MM.1S (cell line): ENCODE results near the gene WFDC1.

Experiments used
- DNase-seq: peaks from one replicate; pipeline ENCODE4 v3.0.0-alpha.2; 2015
- H2AFZ ChIP-seq: fragments of 300-600 bp; sonication (generic); 2 replicates; pipeline ENCODE4 v1.6.0; 2016; ENCODE audit warnings: antibody characterized with exemption, low read length
- H3F3A ChIP-seq: fragments of 300-600 bp; sonication (generic); 2 replicates; pipeline ENCODE4 v1.6.1; 2016; ENCODE audit warnings: mild to moderate bottlenecking, antibody characterized with exemption, low read length, moderate library complexity, mixed read lengths; ENCODE audit not compliant: insufficient read depth
- H3K27ac ChIP-seq: fragments of 300-600 bp; sonication (generic); 2 replicates; pipeline ENCODE4 v1.5.1; 2016; ENCODE audit warnings: mild to moderate bottlenecking, low read length
- H3K27me3 ChIP-seq: fragments of 300-600 bp; sonication (generic); replicated peaks from 2 replicates; pipeline ENCODE4 v1.6.0; 2016; ENCODE audit warnings: low read length; ENCODE audit not compliant: insufficient read depth
- H3K36me3 ChIP-seq: fragments of 300-600 bp; sonication (generic); replicated peaks from 2 replicates; pipeline ENCODE4 v1.6.1; 2016; ENCODE audit warnings: mild to moderate bottlenecking, low read length, mixed read lengths; ENCODE audit not compliant: insufficient read depth
- H3K4me1 ChIP-seq: fragments of 300-600 bp; sonication (generic); 2 replicates; pipeline ENCODE4 v1.6.1; 2016; ENCODE audit warnings: low read length, mixed read lengths
- H3K4me2 ChIP-seq: fragments of 300-600 bp; sonication (generic); 2 replicates; pipeline ENCODE4 v1.6.0; 2016; ENCODE audit warnings: low read depth, low read length
- H3K4me3 ChIP-seq: fragments of 300-600 bp; sonication (generic); 2 replicates; pipeline ENCODE4 v1.5.1; 2016; ENCODE audit warnings: low read length, mixed read lengths
- H3K79me2 ChIP-seq: fragments of 300-600 bp; sonication (generic); 2 replicates; pipeline ENCODE4 v1.6.1; 2016; ENCODE audit warnings: mixed run types, low read length, mixed read lengths
- H3K9ac ChIP-seq: fragments of 300-600 bp; sonication (generic); 2 replicates; pipeline ENCODE4 v1.6.1; 2016; ENCODE audit warnings: low read length, mixed read lengths
- H3K9me2 ChIP-seq: fragments of 300-600 bp; sonication (generic); replicated peaks from 2 replicates; pipeline ENCODE4 v1.6.1; 2016; ENCODE audit warnings: mild to moderate bottlenecking, low read length, mixed read lengths; ENCODE audit not compliant: insufficient read depth
- H3K9me3 ChIP-seq: fragments of 300-600 bp; sonication (generic); replicated peaks from 2 replicates; pipeline ENCODE4 v1.6.1; 2016; ENCODE audit warnings: mild to moderate bottlenecking, low read length, mixed read lengths; ENCODE audit not compliant: insufficient read depth
- H4K20me1 ChIP-seq: fragments of 300-600 bp; sonication (generic); 2 replicates; pipeline ENCODE4 v1.6.1; 2016; ENCODE audit warnings: mild to moderate bottlenecking, low read length, moderate library complexity, mixed read lengths; ENCODE audit not compliant: insufficient read depth
- EZH2 ChIP-seq: fragments of 300-600 bp; sonication (generic); optimal IDR thresholded peaks from 2 replicates; pipeline ENCODE3; 2017; ENCODE audit warnings: low read depth, mild to moderate bottlenecking, antibody characterized with exemption, low read length, mixed read lengths
- EZH2phosphoT487 ChIP-seq: fragments of 300-600 bp; sonication (generic); IDR thresholded peaks from 2 replicates; pipeline ENCODE4 v1.6.1; 2018; ENCODE audit warnings: antibody characterized with exemption, low read length
- TF ChIP-seq, protein P1 (sequence below): fragments of 300-600 bp; sonication (generic); IDR thresholded peaks from 2 replicates; pipeline ENCODE4 v1.5.1; 2016; ENCODE audit warnings: antibody characterized with exemption, low read length, mixed read lengths

Gene WFDC1

DNA sequence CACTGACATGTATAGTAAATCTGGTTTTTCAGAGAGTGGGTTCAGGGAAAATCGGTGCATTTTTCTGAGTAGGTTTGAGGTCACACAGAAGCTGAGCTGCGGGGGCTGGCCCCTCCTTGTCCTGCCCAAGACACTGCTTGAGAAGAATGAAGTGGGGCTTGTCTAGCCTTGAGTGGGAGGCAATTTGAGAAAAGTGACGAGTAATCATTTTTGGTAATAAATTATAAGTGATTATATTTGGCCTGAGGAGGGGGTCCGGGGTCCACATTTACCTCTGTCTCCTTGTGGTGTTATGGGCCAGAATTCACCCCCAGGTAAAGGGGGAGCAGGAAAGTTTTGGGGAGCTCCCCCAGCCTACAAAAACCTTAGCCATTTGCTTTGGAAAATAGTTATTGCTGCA lies 28.1 kb downstream of the WFDC1 start:
- Histone ChIP-seq H4K20me1 (no peaks in the 10 kb centered on the region), H3K27ac (no peak overlapping the region), H3K4me1 (no peaks in the 10 kb centered on the region), H3K36me3 (no peaks in the 10 kb centered on the region), H3K9ac (no peak overlapping the region), H3K9me2 (no peaks in the 10 kb centered on the region), H3K9me3 (no peaks in the 10 kb centered on the region), H3K4me2 (no peak overlapping the region), H3F3A (no peaks in the 10 kb centered on the region), H3K27me3 (peaks cover 40% of the 10 kb centered on the region; the same call in 1 of the 2 replicates), H3K79me2 (no peaks in the 10 kb centered on the region), H2AFZ (no peak overlapping the region), H3K4me3 (no peak overlapping the region)
- TF ChIP-seq EZH2phosphoT487: no peak
- TF ChIP-seq, protein P1, sequence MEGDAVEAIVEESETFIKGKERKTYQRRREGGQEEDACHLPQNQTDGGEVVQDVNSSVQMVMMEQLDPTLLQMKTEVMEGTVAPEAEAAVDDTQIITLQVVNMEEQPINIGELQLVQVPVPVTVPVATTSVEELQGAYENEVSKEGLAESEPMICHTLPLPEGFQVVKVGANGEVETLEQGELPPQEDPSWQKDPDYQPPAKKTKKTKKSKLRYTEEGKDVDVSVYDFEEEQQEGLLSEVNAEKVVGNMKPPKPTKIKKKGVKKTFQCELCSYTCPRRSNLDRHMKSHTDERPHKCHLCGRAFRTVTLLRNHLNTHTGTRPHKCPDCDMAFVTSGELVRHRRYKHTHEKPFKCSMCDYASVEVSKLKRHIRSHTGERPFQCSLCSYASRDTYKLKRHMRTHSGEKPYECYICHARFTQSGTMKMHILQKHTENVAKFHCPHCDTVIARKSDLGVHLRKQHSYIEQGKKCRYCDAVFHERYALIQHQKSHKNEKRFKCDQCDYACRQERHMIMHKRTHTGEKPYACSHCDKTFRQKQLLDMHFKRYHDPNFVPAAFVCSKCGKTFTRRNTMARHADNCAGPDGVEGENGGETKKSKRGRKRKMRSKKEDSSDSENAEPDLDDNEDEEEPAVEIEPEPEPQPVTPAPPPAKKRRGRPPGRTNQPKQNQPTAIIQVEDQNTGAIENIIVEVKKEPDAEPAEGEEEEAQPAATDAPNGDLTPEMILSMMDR: no peak
- DNase-seq: no peak

DNA sequence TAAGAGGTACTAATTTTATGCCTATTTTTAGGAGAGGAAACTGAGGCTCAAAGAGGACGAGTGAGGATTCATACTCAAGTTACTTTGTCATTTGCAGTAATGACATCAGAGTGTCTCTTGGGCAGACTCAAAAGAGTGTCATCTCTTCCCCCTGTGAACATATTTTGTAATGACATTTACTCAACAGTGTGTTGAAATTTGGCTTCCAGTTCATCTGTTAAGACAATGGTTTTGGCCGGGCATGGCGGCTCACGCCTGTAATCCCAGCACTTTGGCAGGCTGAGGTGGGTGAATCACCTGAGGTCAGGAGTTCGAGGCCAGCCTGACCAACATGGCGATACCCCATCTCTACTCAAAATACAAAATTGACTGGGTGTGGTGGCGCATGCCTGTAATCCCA lies 28.9 kb downstream of the WFDC1 start:
- no peak for DNase-seq
- Histone ChIP-seq H3K9ac (no peak overlapping the region), H3K79me2 (no peaks in the 10 kb centered on the region), H3K36me3 (no peaks in the 10 kb centered on the region), H3K27ac (no peak overlapping the region), H3F3A (no peaks in the 10 kb centered on the region), H3K9me2 (no peaks in the 10 kb centered on the region), H4K20me1 (no peaks in the 10 kb centered on the region), H3K9me3 (no peaks in the 10 kb centered on the region), H3K4me3 (no peak overlapping the region), H3K27me3 (peaks cover 46% of the 10 kb centered on the region; the same call in 1 of the 2 replicates), H2AFZ (no peak overlapping the region), H3K4me1 (no peaks in the 10 kb centered on the region), H3K4me2 (no peak overlapping the region)
- TF ChIP-seq EZH2phosphoT487: no peak
- TF ChIP-seq, protein P1: no peak
- no peak for TF ChIP-seq EZH2

DNA sequence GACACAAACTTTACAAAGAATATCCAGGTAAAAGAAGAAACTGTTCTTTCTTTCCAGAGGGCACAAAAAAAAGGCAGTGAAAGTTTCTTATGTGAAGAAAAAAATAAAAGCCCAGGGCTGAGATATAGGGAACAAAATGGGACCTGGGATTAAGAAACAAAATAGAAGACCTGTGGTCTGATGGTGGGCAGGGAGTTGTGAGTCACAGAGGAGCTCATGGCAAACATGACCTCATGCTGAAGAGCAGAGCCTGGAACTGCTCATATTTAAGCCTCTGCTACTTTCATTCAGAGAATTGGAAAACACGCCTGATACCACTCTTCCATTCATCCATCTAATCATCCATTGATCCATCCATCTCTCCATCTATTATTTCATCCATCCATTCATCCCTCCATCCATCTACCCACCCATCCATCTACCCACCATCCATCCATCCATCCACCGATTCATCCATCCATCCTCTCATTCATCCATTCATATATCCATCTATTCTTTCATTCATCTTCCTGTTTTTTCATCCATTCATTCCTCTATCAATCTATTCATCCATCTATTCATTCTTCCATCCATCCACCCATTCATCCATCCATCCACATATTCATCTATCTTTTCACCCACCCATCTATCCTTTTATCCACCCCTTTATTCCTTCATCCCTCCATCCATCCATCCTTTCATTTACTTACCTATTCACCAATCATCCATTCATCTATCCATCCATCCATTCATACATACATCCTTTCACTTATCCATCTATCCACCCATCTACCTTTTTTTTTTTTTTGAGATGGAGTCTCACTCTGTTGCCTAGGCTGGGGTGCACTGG lies 30.0 kb downstream of the WFDC1 start:
- Histone ChIP-seq H3K4me3 (no peak overlapping the region), H3K4me2 (no peak overlapping the region), H3K4me1 (no peaks in the 10 kb centered on the region), H3F3A (no peaks in the 10 kb centered on the region), H3K36me3 (no peaks in the 10 kb centered on the region), H3K79me2 (no peaks in the 10 kb centered on the region), H3K9me2 (no peaks in the 10 kb centered on the region), H3K9me3 (no peaks in the 10 kb centered on the region), H3K27me3 (peaks cover 48% of the 10 kb centered on the region; the same call in 1 of the 2 replicates), H3K27ac (no peak overlapping the region), H2AFZ (no peak overlapping the region), H4K20me1 (no peaks in the 10 kb centered on the region), H3K9ac (no peak overlapping the region)
- TF ChIP-seq, protein P1: no peak
- no peak for TF ChIP-seq EZH2
- TF ChIP-seq EZH2phosphoT487: no peak
- no peak for DNase-seq
